HCT116 (cell line): ENCODE data around the gene NXN. TPM values are rescaled to one million over a fixed set of nuclear protein-coding genes. Genes with fewer than 3 reads are reported as not detected.

Source experiments
- ATAC-seq: fragments of 200-7000 bp; cut with Tn5 transposase; 2 replicates; pipeline ENCODE4 v1.9.1; 2020; ENCODE audit warnings: mild to moderate bottlenecking, moderate library complexity
- BruUV-seq: library from RNA; stranded (reverse); fragments of 400-500 nt; replicated peaks from 2 replicates; lab custom pipeline; 2021; lab: Mats Ljungman, UMichigan
- CTCF ChIA-PET: fragments of 300-600 bp; sonication (Branson Sonifier 250); formaldehyde crosslinking; loops from one replicate; lab custom pipeline; 2021; ENCODE audit warnings: antibody characterized with exemption; lab: Charles Lee
- POLR2A ChIA-PET: fragments of 300-600, 350-600 bp; sonication (Branson Sonifier 250); formaldehyde crosslinking; loops from one replicate; lab custom pipeline; 2021; ENCODE audit warnings: antibody characterized with exemption; lab: Charles Lee
- RAD21 ChIA-PET, 2 experiments: fragments of 300-600 bp; sonication (Branson Sonifier 250); formaldehyde crosslinking; loops; one replicate each; lab custom pipeline; 2023; ENCODE audit warnings: low total read pairs in 2 of 2; ENCODE audit not compliant: uncharacterized antibody in 2 of 2, unreplicated experiment in 2 of 2, low non-redundant PET in 1 of 2; lab: Charles Lee
- DNase-seq: peaks from one replicate; pipeline ENCODE4 v3.0.0-alpha.2; 2010; ENCODE audit warnings: low read depth, low spot score
- H2AFZ ChIP-seq: fragments of 200-600 bp; shearing (Covaris generic), sonication (generic); 2 replicates; pipeline ENCODE4 v1.6.1; 2017; ENCODE audit warnings: low read depth, mixed run types, mixed read lengths, antibody characterized with exemption, low read length; ENCODE audit not compliant: poor library complexity, severe bottlenecking
- H3K27ac ChIP-seq: 2 replicates; pipeline ENCODE4 v1.5.1; 2012; ENCODE audit warnings: low read depth, low read length
- H3K27me3 ChIP-seq: fragments of 200-600 bp; sonication (generic); 2 replicates; pipeline ENCODE4 v1.6.1; 2016; ENCODE audit warnings: mixed run types, low read length, mixed read lengths; ENCODE audit not compliant: insufficient read depth
- H3K36me3 ChIP-seq, 2 experiments: fragments of 200-500 bp in 1 of 2; fragments of 200-600 bp in 1 of 2; sonication (Bioruptor generic) in 1 of 2; sonication (generic) in 1 of 2; 2 replicates each; pipeline versions ENCODE4 v1.5.1 to v1.6.1; 2014 to 2016; ENCODE audit warnings: low read length in 2 of 2, inconsistent platforms in 1 of 2, mixed read lengths in 1 of 2, mixed run types in 1 of 2; ENCODE audit not compliant: insufficient read depth in 2 of 2, control insufficient read depth in 1 of 2
- H3K4me1 ChIP-seq, 2 experiments: fragments of 200-600 bp in 1 of 2; sonication (generic) in 1 of 2; 2 replicates each; pipeline versions ENCODE4 v1.5.1 to v1.6.1; 2012 to 2017; ENCODE audit warnings: low read length in 2 of 2, inconsistent platforms in 1 of 2, mild to moderate bottlenecking in 1 of 2, mixed read lengths in 1 of 2, mixed run types in 1 of 2, moderate library complexity in 1 of 2; ENCODE audit not compliant: insufficient read depth in 2 of 2, control insufficient read depth in 1 of 2
- H3K4me2 ChIP-seq: fragments of 200-600 bp; sonication (generic); 2 replicates; pipeline ENCODE4 v1.6.1; 2017; ENCODE audit warnings: mixed run types, low read length, mixed read lengths
- H3K4me3 ChIP-seq, 2 experiments: fragments of 200-600 bp in 1 of 2; sonication (generic) in 1 of 2; replicated peaks in 1 of 2; 2 replicates each; pipeline ENCODE4 v1.5.1; 2011 to 2016; ENCODE audit warnings: low read length in 2 of 2, control low read depth in 1 of 2, low read depth in 1 of 2, mild to moderate bottlenecking in 1 of 2, mixed read lengths in 1 of 2, mixed run types in 1 of 2
- H3K79me2 ChIP-seq: fragments of 200-600 bp; sonication (generic); 2 replicates; pipeline ENCODE4 v1.6.1; 2017; ENCODE audit warnings: mild to moderate bottlenecking, mixed run types, low read length, moderate library complexity, mixed read lengths; ENCODE audit not compliant: insufficient read depth
- H3K9ac ChIP-seq: fragments of 200-600 bp; sonication (generic); 2 replicates; pipeline ENCODE4 v1.6.1; 2016; ENCODE audit warnings: low read length, mixed read lengths
- H3K9me2 ChIP-seq: fragments of 200-600 bp; sonication (generic), shearing (Covaris generic); 2 replicates; pipeline ENCODE4 v1.6.1; 2017; ENCODE audit warnings: mixed run types, mild to moderate bottlenecking, moderate library complexity; ENCODE audit not compliant: insufficient read depth
- H3K9me3 ChIP-seq, 2 experiments: fragments of 200-500 bp in 1 of 2; fragments of 200-600 bp in 1 of 2; sonication (Bioruptor generic) in 1 of 2; sonication (generic) in 1 of 2; 2 replicates each; pipeline ENCODE4 v1.6.1; 2014 to 2017; ENCODE audit warnings: low read length in 2 of 2, mixed read lengths in 2 of 2, inconsistent platforms in 1 of 2, low read depth in 1 of 2, mild to moderate bottlenecking in 1 of 2, mixed run types in 1 of 2, moderate library complexity in 1 of 2; ENCODE audit not compliant: control insufficient read depth in 1 of 2, insufficient read depth in 1 of 2
- H4K20me1 ChIP-seq: fragments of 200-600 bp; sonication (generic), shearing (Covaris generic); 2 replicates; pipeline ENCODE4 v1.6.1; 2017; ENCODE audit warnings: mixed run types, mild to moderate bottlenecking, moderate library complexity; ENCODE audit not compliant: insufficient read depth
- CEBPB ChIP-seq: IDR thresholded peaks from 2 replicates; pipeline ENCODE4 v1.6.1; 2012; ENCODE audit warnings: low read depth
- EZH2 ChIP-seq: fragments of 200-600 bp; sonication (generic); IDR thresholded peaks from 2 replicates; pipeline ENCODE4 v1.6.1; 2017; ENCODE audit warnings: antibody characterized with exemption, mixed run types
- EZH2phosphoT487 ChIP-seq: fragments of 200-600 bp; IDR thresholded peaks from 2 replicates; pipeline ENCODE4 v1.6.1; 2018; ENCODE audit warnings: antibody characterized with exemption, borderline replicate concordance
- POLR2A ChIP-seq: IDR thresholded peaks from 2 replicates; pipeline ENCODE4 v1.7.0; 2011; ENCODE audit warnings: borderline replicate concordance; ENCODE audit not compliant: insufficient read depth, insufficient read length; ENCODE audit errors: extremely low read depth
- POLR2AphosphoS5 ChIP-seq: IDR thresholded peaks from 2 replicates; pipeline ENCODE4 v1.6.1; 2011; ENCODE audit warnings: mild to moderate bottlenecking, low read depth, low read length, moderate library complexity
- RAD21 ChIP-seq: IDR thresholded peaks from 2 replicates; pipeline ENCODE4 v1.6.1; 2012; ENCODE audit warnings: low read depth, mild to moderate bottlenecking
- SP1 ChIP-seq: IDR thresholded peaks from 2 replicates; pipeline ENCODE4 v1.6.1; 2012; ENCODE audit warnings: low read depth
- SRF ChIP-seq: IDR thresholded peaks from 2 replicates; pipeline ENCODE4 v1.6.1; 2012; ENCODE audit warnings: low read depth
- YY1 ChIP-seq: IDR thresholded peaks from 2 replicates; pipeline ENCODE4 v1.6.1; 2011; ENCODE audit warnings: low read length, low read depth, moderate library complexity, mild to moderate bottlenecking; ENCODE audit not compliant: insufficient replicate concordance; ENCODE audit errors: extremely low read depth
- ZNF274 ChIP-seq: fragments of 200-500 bp; sonication (Bioruptor generic); IDR thresholded peaks from 2 replicates; pipeline ENCODE4 v1.6.1; 2014; ENCODE audit warnings: mild to moderate bottlenecking, low read depth, low read length, inconsistent platforms
- intact Hi-C: fragments of 100-400 bp; cut with micrococcal nuclease; formaldehyde crosslinking; loops from 2 replicates; pipeline ENCODE4 v1.10.0; 2022
- total RNA-seq: library from RNA; stranded (reverse); gene quantifications from one replicate; pipeline ENCODE4 v1.2.1, GENCODE V29; 2021; ENCODE audit not compliant: unreplicated experiment
- TF ChIP-seq, protein P1 (sequence below), 3 experiments: fragments of 200-600 bp in 1 of 3; sonication (generic) in 1 of 3; IDR thresholded peaks in 2 of 3; conservative IDR thresholded peaks in 1 of 3; 2 replicates each; pipeline ENCODE4 v1.5.1; 2012 to 2017; ENCODE audit warnings: low read depth in 2 of 3, low read length in 2 of 3, antibody characterized with exemption in 1 of 3, borderline replicate concordance in 1 of 3, control low read depth in 1 of 3, mild to moderate bottlenecking in 1 of 3, mixed read lengths in 1 of 3, mixed run types in 1 of 3, moderate library complexity in 1 of 3; ENCODE audit not compliant: insufficient read depth in 1 of 3

The NXN gene
- total RNA-seq, 1 experiment from 2014 or later = 83.7 TPM

DNA sequence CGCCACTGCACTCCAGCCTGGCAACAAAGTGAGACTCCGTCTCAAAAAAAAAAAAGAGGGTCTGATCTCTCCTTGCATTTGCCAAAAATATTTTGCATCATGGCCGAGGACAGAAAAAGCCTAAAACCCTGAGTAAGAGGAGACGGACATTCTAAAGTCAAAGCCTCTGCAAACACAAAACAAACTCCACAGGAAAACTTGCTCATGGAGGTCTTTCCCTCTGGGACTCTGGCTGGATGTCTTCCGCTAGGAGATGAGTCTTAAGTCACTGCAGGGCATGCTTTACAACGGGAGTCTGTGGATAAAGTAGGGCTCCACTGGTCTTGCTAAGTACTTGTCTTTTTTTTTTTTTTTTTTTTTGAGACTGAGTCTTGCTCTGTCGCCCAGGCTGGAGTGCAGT, 123.4 kb downstream of the NXN start:
- TF ChIP-seq, protein P1, sequence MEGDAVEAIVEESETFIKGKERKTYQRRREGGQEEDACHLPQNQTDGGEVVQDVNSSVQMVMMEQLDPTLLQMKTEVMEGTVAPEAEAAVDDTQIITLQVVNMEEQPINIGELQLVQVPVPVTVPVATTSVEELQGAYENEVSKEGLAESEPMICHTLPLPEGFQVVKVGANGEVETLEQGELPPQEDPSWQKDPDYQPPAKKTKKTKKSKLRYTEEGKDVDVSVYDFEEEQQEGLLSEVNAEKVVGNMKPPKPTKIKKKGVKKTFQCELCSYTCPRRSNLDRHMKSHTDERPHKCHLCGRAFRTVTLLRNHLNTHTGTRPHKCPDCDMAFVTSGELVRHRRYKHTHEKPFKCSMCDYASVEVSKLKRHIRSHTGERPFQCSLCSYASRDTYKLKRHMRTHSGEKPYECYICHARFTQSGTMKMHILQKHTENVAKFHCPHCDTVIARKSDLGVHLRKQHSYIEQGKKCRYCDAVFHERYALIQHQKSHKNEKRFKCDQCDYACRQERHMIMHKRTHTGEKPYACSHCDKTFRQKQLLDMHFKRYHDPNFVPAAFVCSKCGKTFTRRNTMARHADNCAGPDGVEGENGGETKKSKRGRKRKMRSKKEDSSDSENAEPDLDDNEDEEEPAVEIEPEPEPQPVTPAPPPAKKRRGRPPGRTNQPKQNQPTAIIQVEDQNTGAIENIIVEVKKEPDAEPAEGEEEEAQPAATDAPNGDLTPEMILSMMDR (IDR thresholded peaks at IDR 0.05 in 2 of 3, conservative IDR thresholded peaks at IDR 0.05 in 1 of 3; ENCODE audit: borderline replicate concordance in 1 of 3, insufficient read depth in 1 of 3, low read depth in 2 of 3, low read length in 2 of 3) = no peak
- TF ChIP-seq RAD21 = no peak
- no peak for TF ChIP-seq EZH2phosphoT487
- TF ChIP-seq SRF = no peak
- no peak for TF ChIP-seq POLR2A
- TF ChIP-seq SP1 = no peak
- TF ChIP-seq YY1 = no peak
- no peak for TF ChIP-seq EZH2
- no peak for TF ChIP-seq POLR2AphosphoS5
- no peak for TF ChIP-seq CEBPB
- TF ChIP-seq ZNF274 = no peak
- ChIA-PET CTCF (no interaction called here), POLR2A (no interaction called here)

More for the DNA sequence above, 123.4 kb downstream of the NXN start:
- H3K79me2 ChIP-seq = peaks cover 56% of the 10 kb centered on the region
- intact Hi-C loops = no loop called here
- no peaks in the 10 kb centered on the region for H3K27me3 ChIP-seq
- H2AFZ ChIP-seq = no peak overlapping the region
- H3K4me3 ChIP-seq = no peak overlapping the region
- RAD21 ChIA-PET = interaction anchor here in 1 of 2 experiments (0.7 kb wide), 1 partner anchor 122 kb away, joined by 3 read pairs; no protein-coding TSS in a partner anchor
- no peaks in the 10 kb centered on the region for H3K9me3 ChIP-seq
- H3K9me2 ChIP-seq = no peaks in the 10 kb centered on the region
- BruUV-seq = no TSS peak
- H3K4me2 ChIP-seq = no peak overlapping the region
- DNase-seq (no peak), ATAC-seq (no peak)
- H4K20me1 ChIP-seq = no peaks in the 10 kb centered on the region
- H3K4me1 ChIP-seq = peaks cover 2 to 11% of the 10 kb centered on the region in 2 experiments; a peak in 2 of 4 replicates
- H3K27ac ChIP-seq = no peak overlapping the region
- no peaks in the 10 kb centered on the region for H3K36me3 ChIP-seq
- no peak overlapping the region for H3K9ac ChIP-seq
